A172 (cell line): ENCODE data around the gene HNRNPH2. TPM values are rescaled to one million over a fixed set of nuclear protein-coding genes. Genes with fewer than 3 reads are reported as not detected.

Source experiments
- DNase-seq: peaks from one replicate; pipeline ENCODE4 v3.0.0-alpha.2; 2015; ENCODE audit warnings: low spot score
- total RNA-seq: library from RNA; depleted of rRNA; stranded (reverse); fragments of >200 nt; shearing (Covaris generic); gene quantifications from 2 replicates; pipeline ENCODE4 v1.2.3, GENCODE V29; 2014

HNRNPH2 gene
- total RNA-seq, 1 experiment from 2014 or later, result 49.7 TPM

GRCh38 chrX:101397779-101398178, 10.2 kb upstream of the HNRNPH2 start:
- no peak for DNase-seq

- DNase-seq, result no peak
Measured at GRCh38 chrX:101398694-101399093, 9.3 kb upstream of the HNRNPH2 start.

GRCh38 chrX:101399825-101400224, 8.2 kb upstream of the HNRNPH2 start:
- no peak for DNase-seq

GRCh38 chrX:101407167-101407747, 765 bp upstream of the HNRNPH2 start:
- no peak for DNase-seq

GRCh38 chrX:101408532-101408841, 465 bp downstream of the HNRNPH2 start:
- no peak for DNase-seq

- no peak for DNase-seq
Measured at GRCh38 chrX:101409043-101409442, 1.0 kb downstream of the HNRNPH2 start.

GRCh38 chrX:101410461-101410860, 2.4 kb downstream of the HNRNPH2 start:
- DNase-seq, result no peak

GRCh38 chrX:101411984-101412383, 4.0 kb downstream of the HNRNPH2 start:
- DNase-seq, result no peak

GRCh38 chrX:101415180-101416145, 7.4 kb downstream of the HNRNPH2 start:
- peak; percentile 33 for DNase-seq

- DNase-seq, result no peak
Measured at GRCh38 chrX:101416691-101417090, 8.7 kb downstream of the HNRNPH2 start.

GRCh38 chrX:101417190-101417589, 9.2 kb downstream of the HNRNPH2 start:
- no peak for DNase-seq

- DNase-seq, result no peak
Measured at GRCh38 chrX:101417981-101418841, 10.2 kb downstream of the HNRNPH2 start.

- no peak for DNase-seq
Measured at GRCh38 chrX:101419489-101419888, 11.5 kb downstream of the HNRNPH2 start.

GRCh38 chrX:101427954-101428353, 19.9 kb downstream of the HNRNPH2 start:
- no peak for DNase-seq

GRCh38 chrX:101429934-101430333, 21.9 kb downstream of the HNRNPH2 start:
- peak; percentile 2 for DNase-seq

- DNase-seq, result no peak
Measured at GRCh38 chrX:101430457-101431078, 22.5 kb downstream of the HNRNPH2 start.

GRCh38 chrX:101442085-101442484, 34.1 kb downstream of the HNRNPH2 start:
- DNase-seq, result no peak

- no peak for DNase-seq
Measured at GRCh38 chrX:101449279-101449678, 41.3 kb downstream of the HNRNPH2 start.

GRCh38 chrX:101450085-101450484, 42.1 kb downstream of the HNRNPH2 start:
- DNase-seq, result no peak

- no peak for DNase-seq
Measured at GRCh38 chrX:101450961-101451360, 42.9 kb downstream of the HNRNPH2 start.

GRCh38 chrX:101452056-101452455, 44.0 kb downstream of the HNRNPH2 start:
- DNase-seq, result no peak

GRCh38 chrX:101460669-101461068, 52.6 kb downstream of the HNRNPH2 start:
- DNase-seq, result no peak
